ENCODE data around the gene ARCN1.
"Not testable (repeated sequence)": the region's sequence is repeated elsewhere in the genome, so short reads cannot be mapped to it uniquely, and the experiment has no call there.

ARCN1 gene

GRCh38 chr11:118594984-118595383, 22.8 kb downstream of the ARCN1 start:
- peak; percentile 50 for TF ChIP-seq CTCF (conservative IDR thresholded peaks at IDR 0.05; ENCODE audit: low read depth, low read length)
- not testable (repeated sequence) for DNase-seq (ENCODE audit: low read depth); H3K4me3 ChIP-seq (ENCODE audit: low read length)

- TF ChIP-seq CTCF (conservative IDR thresholded peaks at IDR 0.05; ENCODE audit: low read depth, low read length) = no peak
- no peak overlapping the region for H3K4me3 ChIP-seq (ENCODE audit: low read length)
- DNase-seq (ENCODE audit: low read depth) = no peak
These were observed 24.3 kb downstream of the ARCN1 start for GRCh38 chr11:118596224-118597146.

GRCh38 chr11:118597556-118597955, 25.3 kb downstream of the ARCN1 start:
- TF ChIP-seq CTCF (conservative IDR thresholded peaks at IDR 0.05; ENCODE audit: low read depth, low read length) = no peak
- no peak for DNase-seq (ENCODE audit: low read depth)
- H3K4me3 ChIP-seq (ENCODE audit: low read length) = no peak overlapping the region

GRCh38 chr11:118602331-118602730, 30.1 kb downstream of the ARCN1 start:
- DNase-seq (ENCODE audit: low read depth) = no peak
- no peak for TF ChIP-seq CTCF (conservative IDR thresholded peaks at IDR 0.05; ENCODE audit: low read depth, low read length)
- H3K4me3 ChIP-seq (ENCODE audit: low read length) = no peak overlapping the region

- not testable (repeated sequence) for DNase-seq (ENCODE audit: low read depth); H3K4me3 ChIP-seq (ENCODE audit: low read length)
These were observed 31.5 kb downstream of the ARCN1 start for GRCh38 chr11:118603709-118604108.

GRCh38 chr11:118604566-118604965, 32.4 kb downstream of the ARCN1 start:
- DNase-seq (ENCODE audit: low read depth) = no peak
- no peak for TF ChIP-seq CTCF (conservative IDR thresholded peaks at IDR 0.05; ENCODE audit: low read depth, low read length)
- no peak overlapping the region for H3K4me3 ChIP-seq (ENCODE audit: low read length)

GRCh38 chr11:118605116-118605867, 33.1 kb downstream of the ARCN1 start:
- TF ChIP-seq CTCF (conservative IDR thresholded peaks at IDR 0.05; ENCODE audit: low read depth, low read length) = no peak
- no peak for DNase-seq (ENCODE audit: low read depth)
- no peak overlapping the region for H3K4me3 ChIP-seq (ENCODE audit: low read length)

Data from retinal pigment epithelial cell (primary cell).